Liver (tissue), 9 donors: ENCODE results near the gene TFF2. TPM values are rescaled to one million over a fixed set of nuclear protein-coding genes. Genes with fewer than 3 reads are reported as not detected.

Experiments
- DNase-seq: peaks from one replicate; pipeline ENCODE4 v3.0.0-alpha.2; 2017; ENCODE audit warnings: low spot score
- H3K27ac ChIP-seq, 2 donors: one replicate each; pipeline ENCODE4 v1.7.0; 2013; ENCODE audit warnings: inconsistent platforms in 2 of 2, low read length in 2 of 2, control low read depth in 1 of 2, low read depth in 1 of 2, mild to moderate bottlenecking in 1 of 2
- H3K27me3 ChIP-seq, 4 donors: one replicate each; pipeline versions ENCODE4 v1.6.1 to v1.7.0; 2013; ENCODE audit warnings: low read length in 3 of 4, inconsistent platforms in 1 of 4, mild to moderate bottlenecking in 1 of 4, moderate library complexity in 1 of 4; ENCODE audit not compliant: control insufficient read depth in 4 of 4, insufficient read depth in 4 of 4
- H3K36me3 ChIP-seq, 4 donors: one replicate each; pipeline versions ENCODE4 v1.6.1 to v1.7.0; 2013; ENCODE audit warnings: low read length in 3 of 4, mild to moderate bottlenecking in 3 of 4, low read depth in 1 of 4, moderate library complexity in 1 of 4; ENCODE audit not compliant: control insufficient read depth in 4 of 4, insufficient read depth in 3 of 4
- H3K4me1 ChIP-seq, 4 donors: one replicate each; pipeline versions ENCODE4 v1.6.1 to v1.7.0; 2013; ENCODE audit warnings: low read length in 3 of 4, mild to moderate bottlenecking in 3 of 4, moderate library complexity in 1 of 4; ENCODE audit not compliant: control insufficient read depth in 4 of 4, insufficient read depth in 4 of 4
- H3K4me3 ChIP-seq, 3 donors: one replicate each; pipeline versions ENCODE4 v1.6.1 to v1.7.0; 2013; ENCODE audit warnings: low read length in 3 of 3, control low read depth in 1 of 3, low read depth in 1 of 3, mild to moderate bottlenecking in 1 of 3
- H3K9ac ChIP-seq, 2 donors: one replicate each; pipeline ENCODE4 v1.7.0; 2013; ENCODE audit warnings: low read length in 2 of 2, mild to moderate bottlenecking in 2 of 2, moderate library complexity in 2 of 2, control low read depth in 1 of 2, low read depth in 1 of 2
- H3K9me3 ChIP-seq, 4 donors: one replicate each; pipeline versions ENCODE4 v1.6.1 to v1.7.0; 2013; ENCODE audit warnings: low read length in 3 of 4; ENCODE audit not compliant: control insufficient read depth in 4 of 4
- EGR1 ChIP-seq, 2 donors: IDR thresholded peaks; 2 replicates each; pipeline ENCODE4 v1.6.1; 2016 to 2018; ENCODE audit warnings: antibody characterized with exemption in 2 of 2, low read depth in 2 of 2
- FOXA1 ChIP-seq: IDR thresholded peaks from 2 replicates; pipeline ENCODE4 v1.6.1; 2016; ENCODE audit warnings: antibody characterized with exemption
- FOXA2 ChIP-seq: IDR thresholded peaks from 2 replicates; pipeline ENCODE4 v1.6.1; 2016; ENCODE audit warnings: antibody characterized with exemption
- GABPA ChIP-seq, 2 donors: IDR thresholded peaks in 1 of 2; conservative IDR thresholded peaks in 1 of 2; 2 replicates each; pipeline ENCODE4 v1.6.1; 2016; ENCODE audit warnings: antibody characterized with exemption in 2 of 2, mild to moderate bottlenecking in 1 of 2, moderate library complexity in 1 of 2
- HNF4A ChIP-seq, 2 donors: conservative IDR thresholded peaks; 2 replicates each; pipeline ENCODE4 v1.6.1; 2016; ENCODE audit warnings: antibody characterized with exemption in 2 of 2, mild to moderate bottlenecking in 2 of 2
- HNF4G ChIP-seq: IDR thresholded peaks from 2 replicates; pipeline ENCODE4 v1.6.1; 2016; ENCODE audit warnings: antibody characterized with exemption
- JUND ChIP-seq, 2 donors: IDR thresholded peaks; 2 replicates each; pipeline ENCODE4 v1.6.1; 2016; ENCODE audit warnings: antibody characterized with exemption in 2 of 2
- NR2F2 ChIP-seq: IDR thresholded peaks from 2 replicates; pipeline ENCODE4 v1.6.1; 2016; ENCODE audit warnings: antibody characterized with exemption
- RAD21 ChIP-seq, 2 donors: IDR thresholded peaks; 2 replicates each; pipeline ENCODE4 v1.6.1; 2016; ENCODE audit warnings: antibody characterized with exemption in 2 of 2, mild to moderate bottlenecking in 2 of 2
- RXRA ChIP-seq, 2 donors: IDR thresholded peaks; 2 replicates each; pipeline ENCODE4 v1.6.1; 2017 to 2018; ENCODE audit warnings: antibody characterized with exemption in 2 of 2, mild to moderate bottlenecking in 1 of 2
- SP1 ChIP-seq: IDR thresholded peaks from 2 replicates; pipeline ENCODE4 v1.6.1; 2018; ENCODE audit warnings: antibody characterized with exemption, mild to moderate bottlenecking
- TAF1 ChIP-seq: conservative IDR thresholded peaks from 2 replicates; pipeline ENCODE4 v1.6.1; 2016; ENCODE audit warnings: antibody characterized with exemption, mild to moderate bottlenecking
- YY1 ChIP-seq: IDR thresholded peaks from 2 replicates; pipeline ENCODE4 v1.6.1; 2016; ENCODE audit warnings: antibody characterized with exemption, mild to moderate bottlenecking
- WGBS: extraction: QIAGEN DNeasy Blood & Tissue Kit; methylation state at CpG from one replicate; pipeline ENCODE4 v1.1.7; 2013; 5-methylcytosine and 5-hydroxymethylcytosine counted together
- polyA plus RNA-seq, 2 donors: library from polyadenylated mRNA; stranded (reverse) in 1 of 2; unstranded in 1 of 2; fragments of 200-250 nt in 1 of 2; fragments of >200 nt in 1 of 2; fragmentation: Nextera tagmentation in 1 of 2; extraction: Ambion mirVana in 1 of 2; gene quantifications; one replicate each; pipeline versions ENCODE4 v1.2.1 to v1.2.3, GENCODE V29; 2013 to 2015
- total RNA-seq, 2 donors: library from RNA; depleted of rRNA; stranded (reverse); fragments of >200 nt; gene quantifications; one replicate each; pipeline ENCODE4 v1.2.3, GENCODE V29; 2014
- TF ChIP-seq, protein P1 (sequence below): IDR thresholded peaks from 2 replicates; pipeline ENCODE4 v1.6.1; 2016; ENCODE audit warnings: antibody characterized with exemption
- TF ChIP-seq, protein P2 (sequence below): IDR thresholded peaks from 2 replicates; pipeline ENCODE4 v1.6.1; 2016; ENCODE audit warnings: antibody characterized with exemption
- TF ChIP-seq, protein P3 (sequence below): fragments of 150-350 bp; IDR thresholded peaks from 2 replicates; pipeline ENCODE4 v1.5.1; 2017; ENCODE audit warnings: improper control_type of control experiment, low read depth, low read length; ENCODE audit not compliant: missing input control
- TF ChIP-seq, protein P4 (sequence below): IDR thresholded peaks from 2 replicates; pipeline ENCODE4 v1.6.1; 2016; ENCODE audit warnings: antibody characterized with exemption
- TF ChIP-seq, protein P5 (sequence below): IDR thresholded peaks from 2 replicates; pipeline ENCODE4 v1.6.1; 2016; ENCODE audit warnings: antibody characterized with exemption, mild to moderate bottlenecking
- donor health status: healthy.
- donor health status: healthy.
- donor health status: healthy.
- donor health status: healthy.
- donor health status: healthy.

TFF2 gene
- total and polyA plus RNA-seq, 4 donors: 1.0 TPM; not detected in 3

DNA sequence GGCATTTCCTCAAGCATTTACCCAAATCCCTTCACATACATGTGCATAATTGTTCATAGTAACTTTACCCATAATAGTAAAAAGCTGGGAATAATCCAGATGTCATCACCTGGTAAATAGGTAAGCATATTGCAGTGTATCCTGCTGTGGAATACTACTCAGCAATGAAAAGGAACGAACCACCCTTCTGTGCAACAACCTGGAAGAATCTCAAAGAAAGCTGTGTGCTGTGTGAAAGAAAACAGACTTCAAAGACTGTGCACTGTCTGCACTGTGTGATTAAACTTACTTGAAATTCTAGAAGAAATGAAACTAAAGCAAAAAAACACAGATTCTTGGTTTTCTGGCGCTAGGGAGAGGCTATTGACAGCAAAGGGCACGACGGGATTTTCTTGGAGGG is 13.5 kb downstream of the TFF2 start:
- DNase-seq: no peak
- Histone ChIP-seq H3K27ac (no peak overlapping the region), H3K9me3 (no peaks in the 10 kb centered on the region), H3K36me3 (no peaks in the 10 kb centered on the region), H3K9ac (no peak overlapping the region), H3K27me3 (no peaks in the 10 kb centered on the region), H3K4me1 (peaks cover 0 to 5% (median 0%) of the 10 kb centered on the region in 4 donors), H3K4me3 (no peak overlapping the region)
- TF ChIP-seq RXRA (IDR thresholded peaks at IDR 0.05): no peak
- TF ChIP-seq YY1: no peak
- TF ChIP-seq RAD21 (IDR thresholded peaks at IDR 0.05): no peak
- TF ChIP-seq, protein P1, sequence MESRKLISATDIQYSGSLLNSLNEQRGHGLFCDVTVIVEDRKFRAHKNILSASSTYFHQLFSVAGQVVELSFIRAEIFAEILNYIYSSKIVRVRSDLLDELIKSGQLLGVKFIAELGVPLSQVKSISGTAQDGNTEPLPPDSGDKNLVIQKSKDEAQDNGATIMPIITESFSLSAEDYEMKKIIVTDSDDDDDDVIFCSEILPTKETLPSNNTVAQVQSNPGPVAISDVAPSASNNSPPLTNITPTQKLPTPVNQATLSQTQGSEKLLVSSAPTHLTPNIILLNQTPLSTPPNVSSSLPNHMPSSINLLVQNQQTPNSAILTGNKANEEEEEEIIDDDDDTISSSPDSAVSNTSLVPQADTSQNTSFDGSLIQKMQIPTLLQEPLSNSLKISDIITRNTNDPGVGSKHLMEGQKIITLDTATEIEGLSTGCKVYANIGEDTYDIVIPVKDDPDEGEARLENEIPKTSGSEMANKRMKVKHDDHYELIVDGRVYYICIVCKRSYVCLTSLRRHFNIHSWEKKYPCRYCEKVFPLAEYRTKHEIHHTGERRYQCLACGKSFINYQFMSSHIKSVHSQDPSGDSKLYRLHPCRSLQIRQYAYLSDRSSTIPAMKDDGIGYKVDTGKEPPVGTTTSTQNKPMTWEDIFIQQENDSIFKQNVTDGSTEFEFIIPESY: no peak
- no peak for TF ChIP-seq FOXA2
- no peak for TF ChIP-seq GABPA (IDR thresholded peaks at IDR 0.05 in 1 of 2, conservative IDR thresholded peaks at IDR 0.05 in 1 of 2)
- TF ChIP-seq, protein P2, sequence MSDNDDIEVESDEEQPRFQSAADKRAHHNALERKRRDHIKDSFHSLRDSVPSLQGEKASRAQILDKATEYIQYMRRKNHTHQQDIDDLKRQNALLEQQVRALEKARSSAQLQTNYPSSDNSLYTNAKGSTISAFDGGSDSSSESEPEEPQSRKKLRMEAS: no peak
- no peak for TF ChIP-seq HNF4A (conservative IDR thresholded peaks at IDR 0.05)
- TF ChIP-seq JUND (IDR thresholded peaks at IDR 0.05): no peak
- TF ChIP-seq FOXA1: no peak
- TF ChIP-seq EGR1 (IDR thresholded peaks at IDR 0.05; ENCODE audit: low read depth in 2 of 2): no peak
- TF ChIP-seq SP1: no peak
- no peak for TF ChIP-seq TAF1
- TF ChIP-seq, protein P3, sequence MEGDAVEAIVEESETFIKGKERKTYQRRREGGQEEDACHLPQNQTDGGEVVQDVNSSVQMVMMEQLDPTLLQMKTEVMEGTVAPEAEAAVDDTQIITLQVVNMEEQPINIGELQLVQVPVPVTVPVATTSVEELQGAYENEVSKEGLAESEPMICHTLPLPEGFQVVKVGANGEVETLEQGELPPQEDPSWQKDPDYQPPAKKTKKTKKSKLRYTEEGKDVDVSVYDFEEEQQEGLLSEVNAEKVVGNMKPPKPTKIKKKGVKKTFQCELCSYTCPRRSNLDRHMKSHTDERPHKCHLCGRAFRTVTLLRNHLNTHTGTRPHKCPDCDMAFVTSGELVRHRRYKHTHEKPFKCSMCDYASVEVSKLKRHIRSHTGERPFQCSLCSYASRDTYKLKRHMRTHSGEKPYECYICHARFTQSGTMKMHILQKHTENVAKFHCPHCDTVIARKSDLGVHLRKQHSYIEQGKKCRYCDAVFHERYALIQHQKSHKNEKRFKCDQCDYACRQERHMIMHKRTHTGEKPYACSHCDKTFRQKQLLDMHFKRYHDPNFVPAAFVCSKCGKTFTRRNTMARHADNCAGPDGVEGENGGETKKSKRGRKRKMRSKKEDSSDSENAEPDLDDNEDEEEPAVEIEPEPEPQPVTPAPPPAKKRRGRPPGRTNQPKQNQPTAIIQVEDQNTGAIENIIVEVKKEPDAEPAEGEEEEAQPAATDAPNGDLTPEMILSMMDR: no peak
- TF ChIP-seq, protein P4, sequence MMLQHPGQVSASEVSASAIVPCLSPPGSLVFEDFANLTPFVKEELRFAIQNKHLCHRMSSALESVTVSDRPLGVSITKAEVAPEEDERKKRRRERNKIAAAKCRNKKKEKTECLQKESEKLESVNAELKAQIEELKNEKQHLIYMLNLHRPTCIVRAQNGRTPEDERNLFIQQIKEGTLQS: no peak
- TF ChIP-seq HNF4G: no peak
- TF ChIP-seq, protein P5, sequence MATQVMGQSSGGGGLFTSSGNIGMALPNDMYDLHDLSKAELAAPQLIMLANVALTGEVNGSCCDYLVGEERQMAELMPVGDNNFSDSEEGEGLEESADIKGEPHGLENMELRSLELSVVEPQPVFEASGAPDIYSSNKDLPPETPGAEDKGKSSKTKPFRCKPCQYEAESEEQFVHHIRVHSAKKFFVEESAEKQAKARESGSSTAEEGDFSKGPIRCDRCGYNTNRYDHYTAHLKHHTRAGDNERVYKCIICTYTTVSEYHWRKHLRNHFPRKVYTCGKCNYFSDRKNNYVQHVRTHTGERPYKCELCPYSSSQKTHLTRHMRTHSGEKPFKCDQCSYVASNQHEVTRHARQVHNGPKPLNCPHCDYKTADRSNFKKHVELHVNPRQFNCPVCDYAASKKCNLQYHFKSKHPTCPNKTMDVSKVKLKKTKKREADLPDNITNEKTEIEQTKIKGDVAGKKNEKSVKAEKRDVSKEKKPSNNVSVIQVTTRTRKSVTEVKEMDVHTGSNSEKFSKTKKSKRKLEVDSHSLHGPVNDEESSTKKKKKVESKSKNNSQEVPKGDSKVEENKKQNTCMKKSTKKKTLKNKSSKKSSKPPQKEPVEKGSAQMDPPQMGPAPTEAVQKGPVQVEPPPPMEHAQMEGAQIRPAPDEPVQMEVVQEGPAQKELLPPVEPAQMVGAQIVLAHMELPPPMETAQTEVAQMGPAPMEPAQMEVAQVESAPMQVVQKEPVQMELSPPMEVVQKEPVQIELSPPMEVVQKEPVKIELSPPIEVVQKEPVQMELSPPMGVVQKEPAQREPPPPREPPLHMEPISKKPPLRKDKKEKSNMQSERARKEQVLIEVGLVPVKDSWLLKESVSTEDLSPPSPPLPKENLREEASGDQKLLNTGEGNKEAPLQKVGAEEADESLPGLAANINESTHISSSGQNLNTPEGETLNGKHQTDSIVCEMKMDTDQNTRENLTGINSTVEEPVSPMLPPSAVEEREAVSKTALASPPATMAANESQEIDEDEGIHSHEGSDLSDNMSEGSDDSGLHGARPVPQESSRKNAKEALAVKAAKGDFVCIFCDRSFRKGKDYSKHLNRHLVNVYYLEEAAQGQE: no peak
- TF ChIP-seq NR2F2: no peak
- 86% methylated on average over 4 of the region's 4 CpGs for WGBS
